GM12891 (cell line): Measurements from ENCODE around the gene PLXNB1.

ENCODE experiments used
- POLR2A ChIP-seq: IDR thresholded peaks from 2 replicates; pipeline ENCODE4 v1.6.1; 2011; ENCODE audit warnings: low read depth, low read length, control low read depth
- POLR2AphosphoS5 ChIP-seq: IDR thresholded peaks from 2 replicates; pipeline ENCODE4 v1.6.1; 2011; ENCODE audit warnings: low read depth, low read length, control low read depth
- POU2F2 ChIP-seq: IDR thresholded peaks from 2 replicates; pipeline ENCODE4 v1.6.1; 2011; ENCODE audit warnings: low read depth, mild to moderate bottlenecking, control low read depth, low read length, moderate library complexity
- SPI1 ChIP-seq: IDR thresholded peaks from 2 replicates; pipeline ENCODE4 v1.6.1; 2011; ENCODE audit warnings: low read depth, low read length, control low read depth
- TAF1 ChIP-seq: IDR thresholded peaks from 2 replicates; pipeline ENCODE4 v1.6.1; 2011; ENCODE audit warnings: low read depth, low read length, control low read depth

- TF ChIP-seq TAF1 (no peak), POLR2AphosphoS5 (no peak), POLR2A (no peak), SPI1 (no peak), POU2F2 (no peak)
Observed at GRCh38 chr3:48416546-48416945, 13.3 kb downstream of the PLXNB1 start.
